Measurements from ENCODE around the gene ANXA1.

- TF ChIP-seq POLR2A (IDR thresholded peaks at IDR 0.05) (no peak), CTCF (IDR thresholded peaks at IDR 0.05) (no peak)
Measured at GRCh38 chr9:73129941-73130685, 21.6 kb upstream of the ANXA1 start.
